Measurements from ENCODE around the gene RPS19. TPM values are rescaled to one million over a fixed set of nuclear protein-coding genes. Genes with fewer than 3 reads are reported as not detected.

RPS19 gene
- total and polyA plus RNA-seq, 4 donors, result 1,039 to 4,419 (median 1,839) TPM

- Histone ChIP-seq H3K36me3 (ENCODE audit: control insufficient read depth in 4 of 4, insufficient read depth in 4 of 4, low read length in 4 of 4) (peaks cover 5 to 71% (median 32%) of the 10 kb centered on the region in 4 donors), H3K9ac (ENCODE audit: insufficient read depth in 1 of 2, low read length in 2 of 2) (no peak overlapping the region), H3K27ac (ENCODE audit: low read depth in 1 of 2, low read length in 1 of 2) (peak overlapping the region in 1 of 2 donors; percentile 63), H3K4me1 (ENCODE audit: control insufficient read depth in 5 of 5, insufficient read depth in 5 of 5, low read length in 5 of 5) (peaks cover 0 to 5% (median 0%) of the 10 kb centered on the region in 5 donors), H3K27me3 (ENCODE audit: control insufficient read depth in 3 of 3, insufficient read depth in 3 of 3, low read length in 2 of 3) (no peaks in the 10 kb centered on the region), H3K9me3 (ENCODE audit: control insufficient read depth in 4 of 4, insufficient read depth in 3 of 4, low read length in 3 of 4) (peaks cover 0 to 2% (median 0%) of the 10 kb centered on the region in 4 donors), H3K4me3 (no peak overlapping the region)
- DNase-seq (peak; percentile 56 to 79 (median 70)), ATAC-seq (ENCODE audit: insufficient read depth, low FRiP score) (peak; percentile 85)
- TF ChIP-seq CTCF (IDR thresholded peaks at IDR 0.05; ENCODE audit: control extremely low read depth, extremely low read depth), result no peak
- whole genome bisulfite sequencing, 2 donors, result 74 to 94% methylated on average over 30 of the region's 30 CpGs
These were observed 44.2 kb downstream of the RPS19 start for GRCh38 chr19:41904118-41904870.

- DNase-seq, result no peak
- ATAC-seq (ENCODE audit: insufficient read depth, low FRiP score), result no peak
- peaks cover 5 to 66% (median 28%) of the 10 kb centered on the region in 4 donors for H3K36me3 ChIP-seq (ENCODE audit: control insufficient read depth in 4 of 4, insufficient read depth in 4 of 4, low read length in 4 of 4)
These were observed 45.4 kb downstream of the RPS19 start for GRCh38 chr19:41905273-41906002.

GRCh38 chr19:41906271-41906670, 46.2 kb downstream of the RPS19 start:
- ATAC-seq (ENCODE audit: insufficient read depth, low FRiP score) (no peak), DNase-seq (no peak)
- peaks cover 0 to 5% (median 0%) of the 10 kb centered on the region in 5 donors for H3K4me1 ChIP-seq (ENCODE audit: control insufficient read depth in 5 of 5, insufficient read depth in 5 of 5, low read length in 5 of 5)
- peaks cover 0 to 2% (median 0%) of the 10 kb centered on the region in 4 donors for H3K9me3 ChIP-seq (ENCODE audit: control insufficient read depth in 4 of 4, insufficient read depth in 3 of 4, low read length in 3 of 4)
- no peak overlapping the region for H3K4me3 ChIP-seq
- TF ChIP-seq CTCF (IDR thresholded peaks at IDR 0.05; ENCODE audit: control extremely low read depth, extremely low read depth), result no peak
- peaks cover 5 to 62% (median 27%) of the 10 kb centered on the region in 4 donors for H3K36me3 ChIP-seq (ENCODE audit: control insufficient read depth in 4 of 4, insufficient read depth in 4 of 4, low read length in 4 of 4)
- no peak overlapping the region for H3K9ac ChIP-seq (ENCODE audit: insufficient read depth in 1 of 2, low read length in 2 of 2)
- WGBS, 2 donors, result 82 to 84% methylated on average over 9 of the region's 9 CpGs
- no peak overlapping the region for H3K27ac ChIP-seq (ENCODE audit: low read depth in 1 of 2, low read length in 1 of 2)
- peaks cover 0 to 8% (median 8%) of the 10 kb centered on the region in 3 donors for H3K27me3 ChIP-seq (ENCODE audit: control insufficient read depth in 3 of 3, insufficient read depth in 3 of 3, low read length in 2 of 3)

More at GRCh38 chr19:41905273-41906002, 45.4 kb downstream of the RPS19 start:
- TF ChIP-seq CTCF (IDR thresholded peaks at IDR 0.05; ENCODE audit: control extremely low read depth, extremely low read depth), result no peak
- WGBS, 2 donors, result 86 to 91% methylated on average over 24 of the region's 24 CpGs
- peaks cover 0 to 5% (median 0%) of the 10 kb centered on the region in 5 donors for H3K4me1 ChIP-seq (ENCODE audit: control insufficient read depth in 5 of 5, insufficient read depth in 5 of 5, low read length in 5 of 5)
- H3K4me3 ChIP-seq, result no peak overlapping the region
- H3K27me3 ChIP-seq (ENCODE audit: control insufficient read depth in 3 of 3, insufficient read depth in 3 of 3, low read length in 2 of 3), result peaks cover 0 to 2% (median 0%) of the 10 kb centered on the region in 3 donors
- peak overlapping the region in 1 of 2 donors; percentile 37 for H3K27ac ChIP-seq (ENCODE audit: low read depth in 1 of 2, low read length in 1 of 2)
- peaks cover 0 to 2% (median 0%) of the 10 kb centered on the region in 4 donors for H3K9me3 ChIP-seq (ENCODE audit: control insufficient read depth in 4 of 4, insufficient read depth in 3 of 4, low read length in 3 of 4)
- no peak overlapping the region for H3K9ac ChIP-seq (ENCODE audit: insufficient read depth in 1 of 2, low read length in 2 of 2)

Measured in lung (tissue), 12 donors.